WTC11 (cell line): Measurements from ENCODE around the gene NECTIN1. TPM values are rescaled to one million over a fixed set of nuclear protein-coding genes. Genes with fewer than 3 reads are reported as not detected.

Experiments used
- ATAC-seq: fragments of 200-7000 bp; cut with Tn5 transposase; 2 replicates; pipeline ENCODE4 v1.10.0; 2021; ENCODE audit warnings: mild to moderate bottlenecking, moderate library complexity
- CTCF ChIA-PET: fragments of 300-600 bp; sonication (Branson Sonifier 250); formaldehyde crosslinking; loops from one replicate; lab custom pipeline; 2021; ENCODE audit warnings: antibody characterized with exemption; lab: Charles Lee
- POLR2A ChIA-PET: fragments of 350-600 bp; sonication (Branson Sonifier 250); formaldehyde crosslinking; loops from one replicate; lab custom pipeline; 2021; ENCODE audit warnings: antibody characterized with exemption; lab: Charles Lee
- DNase-seq: peaks from one replicate; pipeline ENCODE4 v3.0.0; 2021; ENCODE audit warnings: low spot score
- H3K27ac Mint-ChIP-seq: 2 replicates; pipeline ENCODE4 v1.8.0; 2021; ENCODE audit warnings: mixed read lengths
- H3K27me3 Mint-ChIP-seq: 2 replicates; pipeline ENCODE4 v1.8.0; 2021; ENCODE audit warnings: low read depth, mild to moderate bottlenecking, moderate library complexity, mixed read lengths
- H3K36me3 Mint-ChIP-seq: 2 replicates; pipeline ENCODE4 v1.8.0; 2021; ENCODE audit warnings: mixed read lengths
- H3K4me1 Mint-ChIP-seq: 2 replicates; pipeline ENCODE4 v1.8.0; 2022; ENCODE audit warnings: mixed read lengths
- H3K4me3 Mint-ChIP-seq: 2 replicates; pipeline ENCODE4 v1.8.0; 2021; ENCODE audit warnings: mild to moderate bottlenecking, moderate library complexity, mixed read lengths
- H3K9me3 Mint-ChIP-seq: 2 replicates; pipeline ENCODE4 v1.8.0; 2021; ENCODE audit warnings: mixed read lengths
- ATF2 ChIP-seq: sonication (generic); formaldehyde crosslinking; IDR thresholded peaks from 2 replicates; pipeline ENCODE4 v1.8.1; 2022; ENCODE audit warnings: low read depth, missing genetic modification reagents, borderline replicate concordance
- ATF3 ChIP-seq: sonication (generic); formaldehyde crosslinking; conservative IDR thresholded peaks from 2 replicates; pipeline ENCODE4 v1.8.1; 2022; ENCODE audit warnings: mild to moderate bottlenecking, missing genetic modification reagents
- CREB1 ChIP-seq: sonication (generic); formaldehyde crosslinking; IDR thresholded peaks from 2 replicates; pipeline ENCODE4 v1.8.0; 2023; ENCODE audit warnings: mild to moderate bottlenecking, missing genetic modification reagents
- E2F4 ChIP-seq: sonication (generic); formaldehyde crosslinking; IDR thresholded peaks from 2 replicates; pipeline ENCODE4 v1.8.1; 2022; ENCODE audit warnings: low read depth, mild to moderate bottlenecking, moderate library complexity, missing genetic modification reagents, borderline replicate concordance
- ERG ChIP-seq: fragments of 250-450 bp; sonication (Bioruptor Pico); IDR thresholded peaks from 2 replicates; pipeline ENCODE4 v1.8.0; 2021; ENCODE audit warnings: mild to moderate bottlenecking
- ESRRA ChIP-seq: sonication (generic); formaldehyde crosslinking; IDR thresholded peaks from 2 replicates; pipeline ENCODE4 v1.8.1; 2022; ENCODE audit warnings: mild to moderate bottlenecking, missing genetic modification reagents, borderline replicate concordance
- HMGA2 ChIP-seq: fragments of 250-450 bp; sonication (Bioruptor Pico); IDR thresholded peaks from 2 replicates; pipeline ENCODE4 v1.4.0; 2021; ENCODE audit warnings: mild to moderate bottlenecking, moderate library complexity
- IRF1 ChIP-seq: sonication (generic); formaldehyde crosslinking; IDR thresholded peaks from 2 replicates; pipeline ENCODE4 v1.8.0; 2023; ENCODE audit warnings: missing genetic modification reagents
- JUN ChIP-seq: sonication (generic); formaldehyde crosslinking; IDR thresholded peaks from 2 replicates; pipeline ENCODE4 v1.8.0; 2023; ENCODE audit warnings: mild to moderate bottlenecking, missing genetic modification reagents
- MAX ChIP-seq: sonication (generic); formaldehyde crosslinking; IDR thresholded peaks from 2 replicates; pipeline ENCODE4 v1.8.0; 2022; ENCODE audit warnings: mild to moderate bottlenecking, missing genetic modification reagents
- MLX ChIP-seq: sonication (generic); formaldehyde crosslinking; IDR thresholded peaks from 2 replicates; pipeline ENCODE4 v1.8.1; 2023; ENCODE audit warnings: mild to moderate bottlenecking, missing genetic modification reagents, moderate library complexity
- RELA ChIP-seq: sonication (generic); formaldehyde crosslinking; IDR thresholded peaks from 2 replicates; pipeline ENCODE4 v1.8.1; 2022; ENCODE audit warnings: missing genetic modification reagents, mild to moderate bottlenecking, borderline replicate concordance
- SMAD3 ChIP-seq: sonication (generic); formaldehyde crosslinking; IDR thresholded peaks from 2 replicates; pipeline ENCODE4 v1.8.0; 2022; ENCODE audit warnings: missing genetic modification reagents, mild to moderate bottlenecking, borderline replicate concordance
- STAT6 ChIP-seq: sonication (generic); formaldehyde crosslinking; conservative IDR thresholded peaks from 2 replicates; pipeline ENCODE4 v1.8.1; 2023; ENCODE audit warnings: mild to moderate bottlenecking, low read depth, missing genetic modification reagents, moderate library complexity
- TCF7 ChIP-seq: sonication (generic); formaldehyde crosslinking; IDR thresholded peaks from 2 replicates; pipeline ENCODE4 v1.8.0; 2022; ENCODE audit warnings: mild to moderate bottlenecking, low read depth, missing genetic modification reagents, moderate library complexity
- USF2 ChIP-seq: sonication (generic); formaldehyde crosslinking; IDR thresholded peaks from 2 replicates; pipeline ENCODE4 v1.8.1; 2023; ENCODE audit warnings: mild to moderate bottlenecking, missing genetic modification reagents, moderate library complexity
- ZMAT4 ChIP-seq: fragments of 250-450 bp; sonication (Bioruptor Pico); IDR thresholded peaks from 2 replicates; pipeline ENCODE4 v1.9.0; 2021; ENCODE audit warnings: mild to moderate bottlenecking
- ZNF219 ChIP-seq: sonication (generic); formaldehyde crosslinking; IDR thresholded peaks from 2 replicates; pipeline ENCODE4 v1.8.0; 2023; ENCODE audit warnings: missing genetic modification reagents, mild to moderate bottlenecking, borderline replicate concordance
- ZSCAN18 ChIP-seq: fragments of 250-450 bp; sonication (Bioruptor Pico); IDR thresholded peaks from 2 replicates; pipeline ENCODE4 v2.1.2; 2022; ENCODE audit warnings: mild to moderate bottlenecking, moderate library complexity
- total RNA-seq: library from RNA; stranded (reverse); gene quantifications from 3 replicates; pipeline ENCODE4 v1.2.3, GENCODE V29; 2021

NECTIN1 gene
- total RNA-seq, 1 experiment from 2014 or later, result 86.2 TPM

- H3K36me3 Mint-ChIP-seq, result no peaks in the 10 kb centered on the region
- H3K27ac Mint-ChIP-seq, result no peak overlapping the region; the same call in 1 of the 2 replicates
- H3K4me1 Mint-ChIP-seq, result peaks cover 60% of the 10 kb centered on the region
- ChIA-PET POLR2A (no interaction called here), CTCF (interaction anchor here (9.0 kb wide), 1 partner anchor 23 kb away, joined by 66 read pairs; no protein-coding TSS in a partner anchor)
- TF ChIP-seq ZMAT4 (CRISPR knock-in tag), result no peak
- TF ChIP-seq ZNF219, result no peak
- no peak for TF ChIP-seq ESRRA (CRISPR knock-in tag)
- TF ChIP-seq ATF2 (CRISPR knock-in tag), result no peak
- no peak for TF ChIP-seq HMGA2 (CRISPR knock-in tag)
- no peak for TF ChIP-seq ZSCAN18 (CRISPR knock-in tag)
- TF ChIP-seq STAT6 (CRISPR knock-in tag), result no peak
- no peak for TF ChIP-seq TCF7 (CRISPR knock-in tag)
- TF ChIP-seq SMAD3 (CRISPR knock-in tag), result no peak
- no peak for TF ChIP-seq JUN (CRISPR knock-in tag)
- TF ChIP-seq E2F4 (CRISPR knock-in tag), result no peak
- no peak for TF ChIP-seq IRF1
- TF ChIP-seq CREB1 (CRISPR knock-in tag), result no peak
- TF ChIP-seq ERG, result no peak
- TF ChIP-seq USF2 (CRISPR knock-in tag), result no peak
- no peak for TF ChIP-seq ATF3 (CRISPR knock-in tag)
- no peak for TF ChIP-seq MLX (CRISPR knock-in tag)
- TF ChIP-seq RELA, result no peak
- no peak for TF ChIP-seq MAX (CRISPR knock-in tag)
- DNase-seq (no peak), ATAC-seq (no peak)
- H3K27me3 Mint-ChIP-seq, result no peaks in the 10 kb centered on the region
- H3K4me3 Mint-ChIP-seq, result no peak overlapping the region
- no peaks in the 10 kb centered on the region for H3K9me3 Mint-ChIP-seq
Measured at GRCh38 chr11:119697882-119698281, 31.1 kb downstream of the NECTIN1 start.
